HepG2 (cell line): ENCODE measurements around the gene ANKRD11. TPM values are rescaled to one million over a fixed set of nuclear protein-coding genes. Genes with fewer than 3 reads are reported as not detected.

Experiments
- ADNP ChIP-seq: sonication (generic); formaldehyde crosslinking; IDR thresholded peaks from 2 replicates; pipeline ENCODE4 v1.4.0; 2020; ENCODE audit warnings: missing genetic modification reagents
- ATF2 ChIP-seq: sonication (generic); formaldehyde crosslinking; IDR thresholded peaks from 2 replicates; pipeline ENCODE4 v1.4.0; 2020; ENCODE audit warnings: missing genetic modification reagents
- ATM ChIP-seq: fragments of 450-650 bp; IDR thresholded peaks from 2 replicates; pipeline ENCODE4 v1.7.1; 2017; ENCODE audit warnings: mild to moderate bottlenecking, borderline replicate concordance
- ESRRA ChIP-seq: sonication (generic); formaldehyde crosslinking; IDR thresholded peaks from 2 replicates; pipeline ENCODE4 v1.5.1; 2020; ENCODE audit warnings: mild to moderate bottlenecking, low read depth, missing genetic modification reagents
- LCORL ChIP-seq, 2 experiments: fragments of 450-650 bp in 1 of 2; sonication (generic) in 1 of 2; formaldehyde crosslinking in 1 of 2; IDR thresholded peaks; 2 replicates each; pipeline versions ENCODE4 v1.5.0 to v1.6.1; 2017 to 2020; ENCODE audit warnings: antibody characterized with exemption in 1 of 2, missing genetic modification reagents in 1 of 2
- MED13 ChIP-seq: sonication (generic); formaldehyde crosslinking; IDR thresholded peaks from 2 replicates; pipeline ENCODE4 v1.5.0; 2020; ENCODE audit warnings: missing genetic modification reagents
- NR2C2 ChIP-seq: sonication (generic); formaldehyde crosslinking; IDR thresholded peaks from 2 replicates; pipeline ENCODE4 v1.4.0; 2020; ENCODE audit warnings: missing genetic modification reagents, mild to moderate bottlenecking, moderate library complexity, borderline replicate concordance
- NRL ChIP-seq: sonication (generic); formaldehyde crosslinking; IDR thresholded peaks from 2 replicates; pipeline ENCODE4 v1.5.0; 2020; ENCODE audit warnings: missing genetic modification reagents, mild to moderate bottlenecking, moderate library complexity, borderline replicate concordance
- ONECUT2 ChIP-seq: sonication (generic); formaldehyde crosslinking; IDR thresholded peaks from 2 replicates; pipeline ENCODE4 v1.4.0; 2020; ENCODE audit warnings: missing genetic modification reagents
- PAWR ChIP-seq: sonication (generic); formaldehyde crosslinking; IDR thresholded peaks from 2 replicates; pipeline ENCODE4 v1.4.0; 2020; ENCODE audit warnings: missing genetic modification reagents, mild to moderate bottlenecking, borderline replicate concordance
- PAX8 ChIP-seq: sonication (generic); formaldehyde crosslinking; IDR thresholded peaks from 2 replicates; pipeline ENCODE4 v1.8.0; 2022; ENCODE audit warnings: mild to moderate bottlenecking, missing genetic modification reagents, borderline replicate concordance
- SIX4 ChIP-seq: sonication (generic); formaldehyde crosslinking; IDR thresholded peaks from 2 replicates; pipeline ENCODE4 v1.4.0; 2020; ENCODE audit warnings: missing genetic modification reagents
- U2AF1 ChIP-seq: fragments of 200-400 bp; formaldehyde crosslinking; optimal IDR thresholded peaks from 2 replicates; pipeline ENCODE3; 2017; ENCODE audit warnings: mild to moderate bottlenecking, low read depth, low read length
- ZBTB49 ChIP-seq: sonication (generic); formaldehyde crosslinking; IDR thresholded peaks from 2 replicates; pipeline ENCODE4 v1.4.0; 2020; ENCODE audit warnings: missing genetic modification reagents, borderline replicate concordance
- ZKSCAN8 ChIP-seq: IDR thresholded peaks from 2 replicates; pipeline ENCODE4 v1.6.1; 2016; ENCODE audit warnings: borderline replicate concordance, missing genetic modification reagents, missing compliant biosample characterization
- ZMYM3 ChIP-seq: sonication (generic); formaldehyde crosslinking; IDR thresholded peaks from 2 replicates; pipeline ENCODE4 v1.5.1; 2020; ENCODE audit warnings: mild to moderate bottlenecking, missing genetic modification reagents
- ZNF318 ChIP-seq: sonication (generic); formaldehyde crosslinking; IDR thresholded peaks from 2 replicates; pipeline ENCODE4 v1.4.0; 2020; ENCODE audit warnings: mild to moderate bottlenecking, missing genetic modification reagents
- ZNF605 ChIP-seq: sonication (generic); formaldehyde crosslinking; IDR thresholded peaks from 2 replicates; pipeline ENCODE4 v1.8.0; 2022; ENCODE audit warnings: mild to moderate bottlenecking, missing genetic modification reagents
- polyA plus RNA-seq, 8 experiments: library from polyadenylated mRNA; depleted of rRNA in 3 of 8; stranded (reverse) in 7 of 8; unstranded in 1 of 8; fragments of >200 nt; fragmentation: Illumina TruSeq in 4 of 8; extraction: Trizol in 4 of 8; gene quantifications; 2 replicates each; pipeline versions ENCODE4 v1.2.1 to v1.2.3, GENCODE V29; 2011 to 2016; ENCODE audit warnings: low read depth in 4 of 8, missing spikeins in 1 of 8, mixed read lengths in 1 of 8; ENCODE audit not compliant: insufficient read depth in 1 of 8
- total RNA-seq, 5 experiments: library from RNA; depleted of rRNA; stranded (reverse); fragments of >200 nt; fragmentation: Illumina TruSeq; extraction: Trizol; gene quantifications; 2 replicates each; pipeline ENCODE4 v1.2.3, GENCODE V29; 2016; ENCODE audit warnings: low read depth in 1 of 5

Gene ANKRD11
- total and polyA plus RNA-seq, 2 of the 13 experiments (the other 11 are each of a cell fraction or from before 2014, with no cell fraction given): 21.4 to 38.4 TPM

GRCh38 chr16:89422905-89423630, 67.3 kb downstream of the ANKRD11 start (continued):
- TF ChIP-seq ZNF318 (0 out of 2 replicates have a peak, but pooled peaks have one; percentile 52), ZKSCAN8 (no peak), ESRRA (CRISPR knock-in tag) (0 out of 2 replicates have a peak, but pooled peaks have one; percentile 30), ADNP (no peak), ZBTB49 (no peak), PAWR (CRISPR knock-in tag) (no peak), ATF2 (CRISPR knock-in tag) (peak; percentile 28), U2AF1 (no peak), LCORL (IDR thresholded peaks at IDR 0.05) (no peak), LCORL (CRISPR knock-in tag; IDR thresholded peaks at IDR 0.05) (peak; percentile 69), NR2C2 (0 out of 2 replicates have a peak, but pooled peaks have one; percentile 39), ZNF605 (peak; percentile 79), ATM (no peak), SIX4 (CRISPR knock-in tag) (no peak), ZMYM3 (peak; percentile 37; the same call in 1 of the 2 replicates), PAX8 (CRISPR knock-in tag) (no peak), NRL (CRISPR knock-in tag) (no peak), MED13 (CRISPR knock-in tag) (no peak), ONECUT2 (CRISPR knock-in tag) (no peak)
